HepG2 (cell line): ENCODE data around the gene SF3B5. TPM values are rescaled to one million over a fixed set of nuclear protein-coding genes. Genes with fewer than 3 reads are reported as not detected.

ENCODE experiments used
- ATAC-seq: fragments of 200-7000 bp; cut with Tn5 transposase; 3 replicates; pipeline ENCODE4 v1.9.1; 2020; ENCODE audit warnings: mild to moderate bottlenecking, moderate library complexity
- BruUV-seq: library from RNA; stranded (reverse); fragments of 400-500 nt; replicated peaks from 2 replicates; lab custom pipeline; 2021; lab: Mats Ljungman, UMichigan
- CTCF ChIA-PET: fragments of 300-600 bp; formaldehyde crosslinking; extraction: SDS; loops from one replicate; lab custom pipeline; 2021; ENCODE audit warnings: low total read pairs, inconsistent platforms, low intra/inter-chr PET ratio; lab: Yijun Ruan, JAX
- POLR2A ChIA-PET: fragments of 350-600 bp; sonication (Branson Sonifier 250); formaldehyde crosslinking; loops from one replicate; lab custom pipeline; 2020; ENCODE audit warnings: antibody characterized with exemption, inconsistent platforms; lab: Yijun Ruan, JAX
- DNase-seq: peaks from one replicate; pipeline ENCODE4 v3.0.0-alpha.2; 2015; ENCODE audit warnings: low spot score
- FAIRE-seq: peaks from 3 replicates; lab custom pipeline; 2011; peaks lifted over from hg19 to GRCh38; lab: Jason Lieb, UNC
- H2AFZ ChIP-seq: one replicate; pipeline ENCODE4 v1.6.1; 2011; ENCODE audit warnings: low read length, inconsistent platforms
- H3K27ac ChIP-seq: fragments of 300-600 bp; 3 replicates; pipeline ENCODE4 v1.8.0; 2011; ENCODE audit warnings: mixed run types, mild to moderate bottlenecking, mixed read lengths, low read length, inconsistent platforms; ENCODE audit not compliant: insufficient read depth; ENCODE audit errors: extremely low read length
- H3K27me3 ChIP-seq, 2 experiments: fragments of 200-600 bp in 1 of 2; 2 replicates in 1 of 2; 3 replicates in 1 of 2; pipeline versions ENCODE4 v1.6.0 to v1.8.0; 2011; ENCODE audit warnings: low read length in 2 of 2, mild to moderate bottlenecking in 2 of 2, moderate library complexity in 2 of 2, inconsistent platforms in 1 of 2; ENCODE audit not compliant: insufficient read depth in 2 of 2, control insufficient read depth in 1 of 2
- H3K36me3 ChIP-seq, 2 experiments: fragments of 200-600 bp in 1 of 2; replicated peaks in 1 of 2; 2 replicates in 1 of 2; 3 replicates in 1 of 2; pipeline versions ENCODE4 v1.5.1 to v1.8.0; 2011; ENCODE audit warnings: low read length in 2 of 2, inconsistent platforms in 1 of 2; ENCODE audit not compliant: insufficient read depth in 2 of 2, control insufficient read depth in 1 of 2
- H3K4me1 ChIP-seq: 2 replicates; pipeline ENCODE4 v1.5.1; 2012; ENCODE audit warnings: low read length, inconsistent platforms; ENCODE audit not compliant: insufficient read depth
- H3K4me2 ChIP-seq: 2 replicates; pipeline ENCODE4 v1.6.0; 2011; ENCODE audit warnings: low read depth, low read length, inconsistent platforms
- H3K4me3 ChIP-seq, 3 experiments: fragments of 200-600 bp in 1 of 3; sonication (generic), shearing (Covaris generic) in 1 of 3; replicated peaks in 1 of 3; 2 replicates each; pipeline ENCODE4 v1.5.1; 2011 to 2016; ENCODE audit warnings: low read length in 3 of 3, inconsistent platforms in 2 of 3, low read depth in 2 of 3, mild to moderate bottlenecking in 2 of 3, control low read depth in 1 of 3, mixed read lengths in 1 of 3; ENCODE audit not compliant: insufficient read depth in 1 of 3
- H3K79me2 ChIP-seq: one replicate; pipeline ENCODE4 v1.6.1; 2011; ENCODE audit warnings: low read length, inconsistent platforms; ENCODE audit not compliant: insufficient read depth
- H3K9ac ChIP-seq: 2 replicates; pipeline ENCODE4 v1.6.0; 2011; ENCODE audit warnings: mild to moderate bottlenecking, low read depth, low read length, inconsistent platforms; ENCODE audit not compliant: insufficient read depth
- H3K9me3 ChIP-seq: 2 replicates; pipeline ENCODE4 v1.5.1; 2012; ENCODE audit warnings: mild to moderate bottlenecking, low read length
- H4K20me1 ChIP-seq: 2 replicates; pipeline ENCODE4 v1.6.0; 2011; ENCODE audit warnings: inconsistent platforms, mild to moderate bottlenecking, low read length, moderate library complexity; ENCODE audit not compliant: insufficient read depth
- MYC ChIP-seq: sonication (generic); formaldehyde crosslinking; IDR thresholded peaks from 2 replicates; pipeline ENCODE4 v1.9.0; 2021; ENCODE audit warnings: missing genetic modification reagents, borderline replicate concordance
- SMARCE1 ChIP-seq: fragments of 450-650 bp; IDR thresholded peaks from 2 replicates; pipeline ENCODE4 v1.6.1; 2017; ENCODE audit warnings: borderline replicate concordance
- ZHX1 ChIP-seq: sonication (generic); formaldehyde crosslinking; IDR thresholded peaks from 2 replicates; pipeline ENCODE4 v1.8.1; 2022; ENCODE audit warnings: low read depth, mild to moderate bottlenecking, missing genetic modification reagents
- ZNF644 ChIP-seq: IDR thresholded peaks from 2 replicates; pipeline ENCODE4 v1.6.1; 2016; ENCODE audit warnings: low read depth
- WGBS: methylation state at CpG from one replicate; pipeline ENCODE4 v1.1.6; 2017; ENCODE audit warnings: low lambda C conversion rate; 5-methylcytosine and 5-hydroxymethylcytosine counted together
- in situ Hi-C: cut with HindIII; loops from 2 replicates; pipeline ENCODE4 v1.10.0; 2017; ENCODE audit warnings: low pct_unique_long_range_greater_than_20kb; ENCODE audit not compliant: extremely low pct_ligation_motif_present
- intact Hi-C: fragments of 100-400 bp; cut with micrococcal nuclease; formaldehyde crosslinking; loops from one replicate; pipeline ENCODE4 v1.10.0; 2022; ENCODE audit not compliant: unreplicated experiment
- polyA plus RNA-seq, 8 experiments: library from polyadenylated mRNA; depleted of rRNA in 3 of 8; stranded (reverse) in 7 of 8; unstranded in 1 of 8; fragments of >200 nt; fragmentation: Illumina TruSeq in 4 of 8; extraction: Trizol in 4 of 8; gene quantifications; 2 replicates each; pipeline versions ENCODE4 v1.2.1 to v1.2.3, GENCODE V29; 2011 to 2016; ENCODE audit warnings: low read depth in 4 of 8, missing spikeins in 1 of 8, mixed read lengths in 1 of 8; ENCODE audit not compliant: insufficient read depth in 1 of 8
- total RNA-seq, 5 experiments: library from RNA; depleted of rRNA; stranded (reverse); fragments of >200 nt; fragmentation: Illumina TruSeq; extraction: Trizol; gene quantifications; 2 replicates each; pipeline ENCODE4 v1.2.3, GENCODE V29; 2016; ENCODE audit warnings: low read depth in 1 of 5
- TF ChIP-seq, protein P1 (sequence below): IDR thresholded peaks from 2 replicates; pipeline ENCODE4 v1.6.1; 2016; ENCODE audit warnings: low read depth, borderline replicate concordance

The SF3B5 gene
- total and polyA plus RNA-seq, 2 of the 13 experiments (the other 11 are each of a cell fraction or from before 2014, with no cell fraction given) = 263 to 292 TPM

DNA sequence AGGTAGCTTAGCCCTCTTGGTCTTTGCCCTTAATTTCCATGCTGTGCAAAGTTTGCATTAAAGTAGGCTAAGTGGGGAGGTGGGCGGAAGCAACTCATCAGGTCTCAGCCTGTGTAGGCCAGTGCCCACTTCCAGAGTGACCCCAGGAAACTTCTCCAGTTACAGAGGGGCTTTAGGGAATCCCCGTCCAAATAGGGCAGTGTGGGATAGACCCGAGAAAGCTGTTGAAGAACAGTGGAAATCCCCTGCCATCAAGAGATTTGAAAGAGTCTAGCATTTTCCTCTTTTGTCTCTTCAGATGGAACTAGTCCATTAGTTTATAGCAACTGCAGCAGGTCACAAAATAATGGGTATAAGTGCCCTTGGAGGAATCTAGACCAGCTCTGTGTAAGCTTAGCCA, 20.2 kb downstream of the SF3B5 start:
- intact Hi-C loops (no loop called here), in situ Hi-C loops (no loop called here)
- BruUV-seq = no TSS peak
- Histone ChIP-seq H3K4me1 (no peaks in the 10 kb centered on the region), H3K79me2 (no peaks in the 10 kb centered on the region), H3K36me3 (no peaks in the 10 kb centered on the region), H3K4me3 (no peak overlapping the region), H4K20me1 (no peaks in the 10 kb centered on the region; the same call in 1 of the 2 replicates), H2AFZ (no peak overlapping the region), H3K9ac (no peak overlapping the region), H3K9me3 (no peaks in the 10 kb centered on the region), H3K4me2 (no peak overlapping the region), H3K27me3 (peaks cover 1 to 5% of the 10 kb centered on the region in 2 experiments; a peak in 3 of 5 replicates), H3K27ac (no peak overlapping the region)
- ATAC-seq (no peak), DNase-seq (no peak), FAIRE-seq (no peak)
- CTCF ChIA-PET = no interaction called here
- no peak for TF ChIP-seq ZNF644 (CRISPR knock-in tag)
- POLR2A ChIA-PET = no interaction called here
- 40% methylated on average over 3 of the region's 3 CpGs for WGBS

GRCh38 chr6:144073024-144073423, 22.3 kb downstream of the SF3B5 start:
- ChIA-PET CTCF (no interaction called here), POLR2A (no interaction called here)
- Histone ChIP-seq H3K36me3 (no peaks in the 10 kb centered on the region), H3K9me3 (no peaks in the 10 kb centered on the region), H3K4me1 (no peaks in the 10 kb centered on the region), H3K9ac (no peak overlapping the region), H3K27ac (no peak overlapping the region), H3K27me3 (peaks cover 1 to 8% of the 10 kb centered on the region in 2 experiments; a peak in 4 of 5 replicates)
- FAIRE-seq = no peak
- WGBS = 27% methylated on average over 3 of the region's 3 CpGs
- TF ChIP-seq SMARCE1 = no peak
- TF ChIP-seq, protein P1, sequence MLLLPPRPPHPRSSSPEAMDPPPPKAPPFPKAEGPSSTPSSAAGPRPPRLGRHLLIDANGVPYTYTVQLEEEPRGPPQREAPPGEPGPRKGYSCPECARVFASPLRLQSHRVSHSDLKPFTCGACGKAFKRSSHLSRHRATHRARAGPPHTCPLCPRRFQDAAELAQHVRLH = no peak
- TF ChIP-seq ZHX1 (CRISPR knock-in tag) = no peak
- no peak for TF ChIP-seq MYC (CRISPR knock-in tag)
- TF ChIP-seq, all 625 proteins: peak for 0
- no TSS peak for BruUV-seq
- no peak overlapping the region for H2AFZ ChIP-seq
- ATAC-seq (no peak), DNase-seq (no peak)
- intact Hi-C loops = no loop called here
- no peaks in the 10 kb centered on the region for H3K79me2 ChIP-seq
- no peak overlapping the region for H3K4me3 ChIP-seq
- H3K4me2 ChIP-seq = no peak overlapping the region
- in situ Hi-C loops = no loop called here
- no peaks in the 10 kb centered on the region; the same call in 1 of the 2 replicates for H4K20me1 ChIP-seq
